Measurements from ENCODE around the gene SNIP1.
A peak's percentile ranks its signal among the peaks of the same experiment; 100 is the strongest.
"Not testable (repeated sequence)": the region's sequence is repeated elsewhere in the genome, so short reads cannot be mapped to it uniquely, and the experiment has no call there.

SNIP1 gene

GRCh38 chr1:37540036-37540785 is 13.9 kb downstream of the SNIP1 start:
- TF ChIP-seq CTCF (IDR thresholded peaks at IDR 0.05; ENCODE audit: low read depth, low read length) = no peak
- DNase-seq (ENCODE audit: low read depth in 2 of 2) = no peak
- no peak overlapping the region for H3K4me3 ChIP-seq (replicated peaks in 1 of 2; ENCODE audit: low read depth in 2 of 2, low read length in 2 of 2)

GRCh38 chr1:37539154-37539553 is 14.9 kb downstream of the SNIP1 start:
- DNase-seq (ENCODE audit: low read depth in 2 of 2); H3K4me3 ChIP-seq (replicated peaks in 1 of 2; ENCODE audit: low read depth in 2 of 2, low read length in 2 of 2): not testable (repeated sequence)

- peak; percentile 38 to 88 for DNase-seq (ENCODE audit: low read depth in 2 of 2)
Observed at GRCh38 chr1:37537378-37537777, 16.7 kb downstream of the SNIP1 start.

DNA sequence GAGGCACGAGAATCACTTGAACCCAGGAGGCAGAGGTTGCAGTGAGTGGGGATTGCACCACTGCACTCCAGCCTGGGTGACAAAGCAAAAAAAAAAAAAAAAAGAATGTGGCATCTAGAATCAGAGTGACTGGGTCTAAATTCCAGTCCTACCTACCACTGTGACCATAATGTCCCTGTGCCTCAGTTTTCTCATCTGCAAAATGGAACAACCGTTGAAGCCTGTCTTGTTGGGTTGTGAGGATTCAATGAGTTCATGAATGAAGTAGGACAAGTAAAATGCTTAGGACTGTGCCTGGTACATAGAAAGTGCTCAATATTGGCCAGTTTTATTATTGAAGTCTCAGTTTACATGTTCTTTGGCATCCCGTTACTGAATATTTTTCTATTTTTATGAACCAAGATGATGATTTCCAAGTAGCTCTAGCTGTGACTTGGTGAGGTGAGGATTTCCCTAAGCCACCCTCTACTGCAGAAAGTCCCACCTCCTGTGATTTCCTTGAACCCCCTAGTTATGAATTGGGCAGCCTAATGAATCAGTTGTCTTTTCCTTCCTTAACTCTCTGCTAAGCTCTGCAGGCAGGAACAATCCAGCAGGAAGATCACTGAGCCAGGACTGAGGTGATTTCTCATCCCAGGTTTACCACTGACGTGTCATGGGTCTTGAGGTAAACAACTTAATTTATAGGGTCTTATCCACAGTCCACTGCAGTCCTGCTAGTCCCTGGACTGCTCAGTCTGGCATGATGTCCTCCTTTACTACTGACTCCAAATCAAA is 20.6 kb downstream of the SNIP1 start:
- H3K4me3 ChIP-seq (replicated peaks in 1 of 2; ENCODE audit: low read depth in 2 of 2, low read length in 2 of 2) = no peak overlapping the region
- DNase-seq (ENCODE audit: low read depth in 2 of 2) = no peak
- no peak for TF ChIP-seq CTCF (IDR thresholded peaks at IDR 0.05; ENCODE audit: low read depth, low read length)

More at GRCh38 chr1:37537378-37537777, 16.7 kb downstream of the SNIP1 start:
- H3K4me3 ChIP-seq (replicated peaks in 1 of 2; ENCODE audit: low read depth in 2 of 2, low read length in 2 of 2) = no peak overlapping the region
- TF ChIP-seq CTCF (IDR thresholded peaks at IDR 0.05; ENCODE audit: low read depth, low read length) = no peak

DNA sequence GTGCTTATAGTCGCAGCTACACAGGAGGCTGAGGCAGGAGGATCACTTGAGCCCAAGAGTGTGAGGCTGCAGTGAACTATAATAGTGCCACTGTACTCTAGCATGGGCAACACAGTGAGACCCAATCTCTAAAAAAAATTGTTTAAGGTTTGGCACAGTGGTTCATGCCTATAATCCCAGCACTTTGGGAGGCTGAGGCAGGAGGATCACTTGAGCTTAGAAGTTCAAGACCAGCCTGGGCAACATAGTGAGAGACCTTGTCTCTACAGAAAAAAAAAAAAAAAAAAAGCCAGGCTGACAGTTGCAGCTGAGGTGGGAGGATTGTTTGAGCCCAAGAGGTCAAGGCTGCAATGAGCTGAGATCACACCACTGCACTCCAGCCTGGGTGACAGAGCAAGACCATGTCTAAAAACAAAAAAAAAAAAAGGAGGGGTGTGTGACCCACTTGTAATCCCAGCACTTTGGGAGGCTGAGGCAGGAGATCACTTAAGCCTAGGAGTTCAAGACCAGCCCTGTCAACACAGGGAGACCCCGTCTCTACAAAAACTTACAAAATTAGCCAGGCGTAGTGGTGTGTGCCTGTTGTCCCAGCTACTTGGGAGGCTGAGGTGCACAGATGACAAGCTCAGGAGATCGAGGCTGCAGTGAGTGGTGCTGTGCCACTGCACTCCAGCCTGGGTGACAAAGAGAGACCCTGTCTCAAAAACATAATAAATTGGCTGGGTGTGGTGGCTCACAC is 21.5 kb downstream of the SNIP1 start:
- not testable (repeated sequence) for DNase-seq (ENCODE audit: low read depth in 2 of 2); H3K4me3 ChIP-seq (replicated peaks in 1 of 2; ENCODE audit: low read depth in 2 of 2, low read length in 2 of 2)

DNA sequence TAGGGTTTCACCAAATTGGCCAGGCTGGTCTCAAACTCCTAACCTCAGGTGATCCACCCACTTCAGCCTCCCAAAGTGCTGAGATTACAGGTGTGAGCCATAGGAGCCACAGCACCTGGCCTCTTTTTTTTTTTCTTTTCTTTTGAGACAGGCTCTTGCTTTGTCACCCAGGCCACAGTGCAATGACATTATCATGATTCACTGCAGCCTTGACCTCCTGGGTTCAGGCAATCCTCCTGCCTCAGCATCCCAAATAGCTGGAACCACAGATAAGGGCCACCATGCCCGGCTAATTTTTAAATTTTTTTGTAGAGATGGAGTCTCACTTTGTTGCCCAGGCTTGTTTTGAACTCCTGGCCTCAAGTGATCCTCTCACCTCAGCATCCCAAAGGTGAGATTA is 24.2 kb downstream of the SNIP1 start:
- not testable (repeated sequence) for H3K4me3 ChIP-seq (replicated peaks in 1 of 2; ENCODE audit: low read depth in 2 of 2, low read length in 2 of 2); DNase-seq (ENCODE audit: low read depth in 2 of 2)

GRCh38 chr1:37519613-37520012 is 34.5 kb downstream of the SNIP1 start:
- no peak overlapping the region for H3K4me3 ChIP-seq (replicated peaks in 1 of 2; ENCODE audit: low read depth in 2 of 2, low read length in 2 of 2)
- no peak for DNase-seq (ENCODE audit: low read depth in 2 of 2)
- TF ChIP-seq CTCF (IDR thresholded peaks at IDR 0.05; ENCODE audit: low read depth, low read length) = no peak

GRCh38 chr1:37518929-37519328 is 35.2 kb downstream of the SNIP1 start:
- DNase-seq (ENCODE audit: low read depth in 2 of 2); H3K4me3 ChIP-seq (replicated peaks in 1 of 2; ENCODE audit: low read depth in 2 of 2, low read length in 2 of 2): not testable (repeated sequence)

GRCh38 chr1:37518241-37518640 is 35.9 kb downstream of the SNIP1 start:
- H3K4me3 ChIP-seq (replicated peaks in 1 of 2; ENCODE audit: low read depth in 2 of 2, low read length in 2 of 2); DNase-seq (ENCODE audit: low read depth in 2 of 2): not testable (repeated sequence)
